Ishikawa (cell line): Measurements from ENCODE around the gene CYFIP2.

Source experiments
- CEBPB ChIP-seq: IDR thresholded peaks from 2 replicates; pipeline ENCODE4 v1.6.1; 2012
- TAF1 ChIP-seq: IDR thresholded peaks from 2 replicates; pipeline ENCODE4 v1.6.1; 2012; ENCODE audit warnings: low read depth, mild to moderate bottlenecking
- TF ChIP-seq, protein P1 (sequence below): IDR thresholded peaks from 2 replicates; pipeline ENCODE4 v1.6.1; 2012; ENCODE audit warnings: low read depth, mild to moderate bottlenecking

DNA sequence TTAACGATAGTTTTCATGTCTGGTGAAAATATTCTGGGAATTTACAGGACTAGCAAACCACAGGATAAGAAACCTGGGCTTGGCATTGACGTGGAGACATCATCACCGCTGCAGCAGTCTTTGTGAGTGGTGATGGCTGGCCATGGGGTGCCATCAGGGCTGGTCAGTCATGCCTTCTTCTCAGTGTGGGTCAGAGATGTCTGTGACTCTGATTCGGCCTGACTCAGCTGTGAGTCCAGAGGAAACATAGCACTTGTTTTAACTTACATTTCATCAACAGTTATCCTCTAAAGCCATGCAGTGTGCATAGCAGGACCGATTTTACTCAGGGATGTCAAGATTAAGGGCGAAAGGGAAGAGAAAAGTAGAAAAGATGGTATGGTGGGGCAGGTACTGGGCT is 33.2 kb upstream of the CYFIP2 start:
- no peak for TF ChIP-seq TAF1
- TF ChIP-seq, protein P1, sequence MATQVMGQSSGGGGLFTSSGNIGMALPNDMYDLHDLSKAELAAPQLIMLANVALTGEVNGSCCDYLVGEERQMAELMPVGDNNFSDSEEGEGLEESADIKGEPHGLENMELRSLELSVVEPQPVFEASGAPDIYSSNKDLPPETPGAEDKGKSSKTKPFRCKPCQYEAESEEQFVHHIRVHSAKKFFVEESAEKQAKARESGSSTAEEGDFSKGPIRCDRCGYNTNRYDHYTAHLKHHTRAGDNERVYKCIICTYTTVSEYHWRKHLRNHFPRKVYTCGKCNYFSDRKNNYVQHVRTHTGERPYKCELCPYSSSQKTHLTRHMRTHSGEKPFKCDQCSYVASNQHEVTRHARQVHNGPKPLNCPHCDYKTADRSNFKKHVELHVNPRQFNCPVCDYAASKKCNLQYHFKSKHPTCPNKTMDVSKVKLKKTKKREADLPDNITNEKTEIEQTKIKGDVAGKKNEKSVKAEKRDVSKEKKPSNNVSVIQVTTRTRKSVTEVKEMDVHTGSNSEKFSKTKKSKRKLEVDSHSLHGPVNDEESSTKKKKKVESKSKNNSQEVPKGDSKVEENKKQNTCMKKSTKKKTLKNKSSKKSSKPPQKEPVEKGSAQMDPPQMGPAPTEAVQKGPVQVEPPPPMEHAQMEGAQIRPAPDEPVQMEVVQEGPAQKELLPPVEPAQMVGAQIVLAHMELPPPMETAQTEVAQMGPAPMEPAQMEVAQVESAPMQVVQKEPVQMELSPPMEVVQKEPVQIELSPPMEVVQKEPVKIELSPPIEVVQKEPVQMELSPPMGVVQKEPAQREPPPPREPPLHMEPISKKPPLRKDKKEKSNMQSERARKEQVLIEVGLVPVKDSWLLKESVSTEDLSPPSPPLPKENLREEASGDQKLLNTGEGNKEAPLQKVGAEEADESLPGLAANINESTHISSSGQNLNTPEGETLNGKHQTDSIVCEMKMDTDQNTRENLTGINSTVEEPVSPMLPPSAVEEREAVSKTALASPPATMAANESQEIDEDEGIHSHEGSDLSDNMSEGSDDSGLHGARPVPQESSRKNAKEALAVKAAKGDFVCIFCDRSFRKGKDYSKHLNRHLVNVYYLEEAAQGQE, result no peak
- TF ChIP-seq CEBPB, result no peak
